ENCODE measurements around the gene RMND1. TPM values are rescaled to one million over a fixed set of nuclear protein-coding genes. Genes with fewer than 3 reads are reported as not detected.
"Not testable (repeated sequence)": the region's sequence is repeated elsewhere in the genome, so short reads cannot be mapped to it uniquely, and the experiment has no call there.

The RMND1 gene
- polyA plus RNA-seq, 3 donors = 5.7 to 6.7 (median 6.6) TPM

DNA sequence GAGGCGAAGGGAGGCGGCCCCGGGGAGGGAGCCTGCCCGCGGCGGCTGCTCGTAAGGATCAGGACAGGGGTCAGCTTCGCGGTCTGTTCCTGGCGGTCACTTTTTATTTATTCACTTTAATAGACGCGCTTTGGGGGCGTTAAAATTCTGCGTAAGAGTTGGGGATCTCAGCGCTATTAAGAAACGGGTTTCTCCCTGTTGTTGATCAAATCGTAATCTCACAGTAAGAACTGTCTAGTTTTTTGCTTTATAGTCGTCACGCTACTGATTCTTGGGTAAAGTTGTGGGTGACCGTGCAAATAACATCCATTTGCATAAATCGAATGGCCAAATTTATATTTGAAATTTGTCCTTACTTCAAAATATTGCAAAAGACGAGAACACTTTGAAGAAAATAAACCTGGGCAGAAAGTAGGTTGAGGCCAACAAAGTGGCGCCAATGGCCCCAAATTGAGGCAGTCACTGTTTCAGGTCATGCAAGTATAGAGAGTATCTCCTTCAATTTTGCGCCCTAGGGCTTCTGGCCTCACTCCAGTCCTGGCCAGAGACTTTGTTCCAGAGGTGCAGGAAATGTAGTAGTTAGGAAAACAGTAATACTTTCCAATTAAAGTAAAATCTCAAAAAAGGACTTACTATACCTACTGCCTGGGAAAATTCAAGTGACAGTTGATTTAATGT is 963 bp upstream of the RMND1 start:
- Histone ChIP-seq H4K20me1 (ENCODE audit: insufficient read depth, low read length) (peaks cover 17% of the 10 kb centered on the region), H3K27me3 (ENCODE audit: control insufficient read depth in 2 of 2, insufficient read depth in 2 of 2, low read length in 2 of 2) (no peaks in the 10 kb centered on the region), H3K27ac (ENCODE audit: low read depth in 1 of 2, low read length in 2 of 2) (peak overlapping the region; percentile 86 to 87), H2AFZ (ENCODE audit: insufficient read depth, low read depth, low read length, poor library complexity, severe bottlenecking) (peak overlapping the region; percentile 95), H3K4me3 (replicated peaks in 1 of 3; ENCODE audit: low read depth in 2 of 3, low read length in 3 of 3) (peak overlapping the region; percentile 71 to 89 (median 71)), H3K4me2 (replicated peaks; ENCODE audit: extremely low read depth, low read length, poor library complexity, severe bottlenecking) (peak overlapping the region; percentile 80), H3K79me2 (ENCODE audit: insufficient read depth, low read length) (peaks cover 62% of the 10 kb centered on the region), H3K4me1 (ENCODE audit: control insufficient read depth in 1 of 2, insufficient read depth in 2 of 2, low read length in 2 of 2) (peaks cover 21 to 30% of the 10 kb centered on the region in 2 donors), H3K36me3 (replicated peaks in 1 of 2; ENCODE audit: control insufficient read depth in 1 of 2, insufficient read depth in 2 of 2, low read length in 2 of 2) (peaks cover 4 to 22% of the 10 kb centered on the region in 2 donors), H3K9ac (ENCODE audit: insufficient read depth, low read length, poor library complexity, severe bottlenecking) (peak overlapping the region; percentile 88), H3K9me3 (replicated peaks in 1 of 2; ENCODE audit: control insufficient read depth in 1 of 2, insufficient read depth in 1 of 2, low read length in 2 of 2) (no peaks in the 10 kb centered on the region)
- peak overlapping the region; percentile 89 to 98 (median 96) for H3K27ac Mint-ChIP-seq
- TF ChIP-seq, protein P1, sequence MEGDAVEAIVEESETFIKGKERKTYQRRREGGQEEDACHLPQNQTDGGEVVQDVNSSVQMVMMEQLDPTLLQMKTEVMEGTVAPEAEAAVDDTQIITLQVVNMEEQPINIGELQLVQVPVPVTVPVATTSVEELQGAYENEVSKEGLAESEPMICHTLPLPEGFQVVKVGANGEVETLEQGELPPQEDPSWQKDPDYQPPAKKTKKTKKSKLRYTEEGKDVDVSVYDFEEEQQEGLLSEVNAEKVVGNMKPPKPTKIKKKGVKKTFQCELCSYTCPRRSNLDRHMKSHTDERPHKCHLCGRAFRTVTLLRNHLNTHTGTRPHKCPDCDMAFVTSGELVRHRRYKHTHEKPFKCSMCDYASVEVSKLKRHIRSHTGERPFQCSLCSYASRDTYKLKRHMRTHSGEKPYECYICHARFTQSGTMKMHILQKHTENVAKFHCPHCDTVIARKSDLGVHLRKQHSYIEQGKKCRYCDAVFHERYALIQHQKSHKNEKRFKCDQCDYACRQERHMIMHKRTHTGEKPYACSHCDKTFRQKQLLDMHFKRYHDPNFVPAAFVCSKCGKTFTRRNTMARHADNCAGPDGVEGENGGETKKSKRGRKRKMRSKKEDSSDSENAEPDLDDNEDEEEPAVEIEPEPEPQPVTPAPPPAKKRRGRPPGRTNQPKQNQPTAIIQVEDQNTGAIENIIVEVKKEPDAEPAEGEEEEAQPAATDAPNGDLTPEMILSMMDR (IDR thresholded peaks at IDR 0.05) = no peak
- peaks cover 44% of the 10 kb centered on the region for H3K4me1 Mint-ChIP-seq
- H3K9me3 Mint-ChIP-seq = peaks cover 0 to 2% (median 0%) of the 10 kb centered on the region in 7 donors
- H3K27me3 Mint-ChIP-seq (ENCODE audit: low read depth in 3 of 3) = peaks cover 0 to 4% (median 0%) of the 10 kb centered on the region in 3 donors
- H3K36me3 Mint-ChIP-seq = peaks cover 19 to 22% of the 10 kb centered on the region in 2 donors
- no peak for DNase-seq
- intact Hi-C loops (cut with micrococcal nuclease) = loop anchor here (2.0 to 5.0 kb wide), 3 partner anchors 39 to 62 kb away; partner anchors contain the start of genes ZBTB2 (in 2 of the 2) and CCDC170 (in 1 of the 2)
- under 1% methylated on average over 14 of the region's 24 CpGs for WGBS (ENCODE audit: insufficient coverage)
- H3K4me3 Mint-ChIP-seq = peak overlapping the region; percentile 97 to 98

DNA sequence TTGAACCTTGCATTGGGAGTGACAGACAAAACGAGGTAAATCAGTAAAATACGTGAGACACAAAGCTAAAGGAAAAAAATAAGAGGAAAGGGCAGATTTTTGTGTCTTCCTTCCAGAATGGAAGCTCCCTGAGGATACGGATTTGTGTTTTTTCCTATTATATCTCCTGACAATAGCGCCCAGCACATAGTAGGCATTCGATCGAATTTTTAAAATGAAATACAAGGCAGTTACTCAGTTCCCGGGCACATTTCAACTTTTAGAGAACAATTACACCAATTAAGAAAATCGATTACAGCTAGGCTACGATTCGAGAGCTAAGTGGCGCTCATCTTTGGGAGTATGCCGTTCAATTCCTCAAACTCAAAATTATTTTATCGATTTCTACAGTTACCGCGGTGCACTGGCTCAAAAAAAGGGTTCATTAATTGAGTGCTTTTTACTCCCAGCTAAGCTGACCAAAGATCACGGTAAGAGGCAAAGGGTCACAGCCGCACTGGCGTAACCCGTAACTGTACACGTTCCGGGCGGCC is 443 bp downstream of the RMND1 start:
- WGBS (ENCODE audit: insufficient coverage) = under 1% methylated on average over 19 of the region's 22 CpGs
- Mint-ChIP-seq H3K4me1 (peaks cover 39% of the 10 kb centered on the region), H3K27me3 (ENCODE audit: low read depth in 3 of 3) (peaks cover 0 to 4% (median 0%) of the 10 kb centered on the region in 3 donors), H3K9me3 (peaks cover 0 to 2% (median 0%) of the 10 kb centered on the region in 7 donors), H3K36me3 (peaks cover 9 to 12% of the 10 kb centered on the region in 2 donors), H3K4me3 (peak overlapping the region; percentile 97 to 98), H3K27ac (peak overlapping the region; percentile 89 to 98 (median 96))
- peak overlapping the region; percentile 68 to 89 (median 71) for H3K4me3 ChIP-seq (replicated peaks in 1 of 3; ENCODE audit: low read depth in 2 of 3, low read length in 3 of 3)
- peaks cover 66% of the 10 kb centered on the region for H3K79me2 ChIP-seq (ENCODE audit: insufficient read depth, low read length)
- H3K4me2 ChIP-seq (replicated peaks; ENCODE audit: extremely low read depth, low read length, poor library complexity, severe bottlenecking) = peak overlapping the region; percentile 80
- TF ChIP-seq, protein P1 (IDR thresholded peaks at IDR 0.05) = no peak
- H3K36me3 ChIP-seq (replicated peaks in 1 of 2; ENCODE audit: control insufficient read depth in 1 of 2, insufficient read depth in 2 of 2, low read length in 2 of 2) = peaks cover 0 to 8% of the 10 kb centered on the region in 2 donors
- peaks cover 21 to 30% of the 10 kb centered on the region in 2 donors for H3K4me1 ChIP-seq (ENCODE audit: control insufficient read depth in 1 of 2, insufficient read depth in 2 of 2, low read length in 2 of 2)
- no peak for DNase-seq
- intact Hi-C loops (cut with micrococcal nuclease) = loop anchor here (5.0 kb wide), 2 partner anchors 41 to 59 kb away; partner anchors contain the start of genes CCDC170 (in 1 of the 2) and ZBTB2 (in 1 of the 2)
- peak overlapping the region; percentile 84 for H2AFZ ChIP-seq (ENCODE audit: insufficient read depth, low read depth, low read length, poor library complexity, severe bottlenecking)
- H3K27me3 ChIP-seq (ENCODE audit: control insufficient read depth in 2 of 2, insufficient read depth in 2 of 2, low read length in 2 of 2) = no peaks in the 10 kb centered on the region
- peaks cover 4% of the 10 kb centered on the region for H4K20me1 ChIP-seq (ENCODE audit: insufficient read depth, low read length)
- no peaks in the 10 kb centered on the region for H3K9me3 ChIP-seq (replicated peaks in 1 of 2; ENCODE audit: control insufficient read depth in 1 of 2, insufficient read depth in 1 of 2, low read length in 2 of 2)
- peak overlapping the region; percentile 88 for H3K9ac ChIP-seq (ENCODE audit: insufficient read depth, low read length, poor library complexity, severe bottlenecking)
- peak overlapping the region; percentile 86 to 87 for H3K27ac ChIP-seq (ENCODE audit: low read depth in 1 of 2, low read length in 2 of 2)

DNA sequence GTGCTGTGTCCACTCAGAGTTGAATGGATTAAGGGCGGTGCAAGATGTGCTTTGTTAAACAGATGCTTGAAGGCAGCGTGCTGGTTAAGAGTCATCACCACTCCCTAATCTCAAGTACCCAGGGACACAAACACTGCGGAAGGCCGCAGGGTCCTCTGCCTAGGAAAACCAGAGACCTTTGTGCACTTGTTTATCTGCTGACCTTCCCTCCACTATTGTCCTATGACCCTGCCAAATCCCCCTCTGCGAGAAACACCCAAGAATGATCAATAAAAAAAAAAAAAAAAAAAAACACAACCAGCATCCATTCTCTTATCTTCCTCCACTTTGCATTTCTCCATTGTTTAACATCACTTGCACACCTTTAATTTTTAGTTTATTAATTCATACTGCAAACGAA is 998 bp downstream of the RMND1 start:
- not testable (repeated sequence) for H3K36me3 ChIP-seq (replicated peaks in 1 of 2; ENCODE audit: control insufficient read depth in 1 of 2, insufficient read depth in 2 of 2, low read length in 2 of 2); DNase-seq; H3K9me3 Mint-ChIP-seq; H3K27me3 ChIP-seq (ENCODE audit: control insufficient read depth in 2 of 2, insufficient read depth in 2 of 2, low read length in 2 of 2); H3K9ac ChIP-seq (ENCODE audit: insufficient read depth, low read length, poor library complexity, severe bottlenecking); H4K20me1 ChIP-seq (ENCODE audit: insufficient read depth, low read length); H3K27me3 Mint-ChIP-seq (ENCODE audit: low read depth in 3 of 3); H3K36me3 Mint-ChIP-seq; H3K9me3 ChIP-seq (replicated peaks in 1 of 2; ENCODE audit: control insufficient read depth in 1 of 2, insufficient read depth in 1 of 2, low read length in 2 of 2)
- peak overlapping the region; percentile 80 for H3K4me2 ChIP-seq (replicated peaks; ENCODE audit: extremely low read depth, low read length, poor library complexity, severe bottlenecking)
- H3K27ac ChIP-seq (ENCODE audit: low read depth in 1 of 2, low read length in 2 of 2) = peak overlapping the region in 1 of 2 donors; percentile 87
- Mint-ChIP-seq H3K27ac (peak overlapping the region in 5 of 7 donors; percentile 20 to 96 (median 89)), H3K4me1 (peaks cover 39% of the 10 kb centered on the region), H3K4me3 (peak overlapping the region; percentile 97 to 98)
- peaks cover 66% of the 10 kb centered on the region for H3K79me2 ChIP-seq (ENCODE audit: insufficient read depth, low read length)
- intact Hi-C loops (cut with micrococcal nuclease) = loop anchor here (5.0 kb wide), 2 partner anchors 41 to 59 kb away; partner anchors contain the start of genes CCDC170 (in 1 of the 2) and ZBTB2 (in 1 of the 2)
- peak overlapping the region; percentile 68 to 89 (median 71) for H3K4me3 ChIP-seq (replicated peaks in 1 of 3; ENCODE audit: low read depth in 2 of 3, low read length in 3 of 3)
- no CpG with 5 or more reads among the region's 6 CpGs for WGBS (ENCODE audit: insufficient coverage)
- H3K4me1 ChIP-seq (ENCODE audit: control insufficient read depth in 1 of 2, insufficient read depth in 2 of 2, low read length in 2 of 2) = peaks cover 21 to 30% of the 10 kb centered on the region in 2 donors
- H2AFZ ChIP-seq (ENCODE audit: insufficient read depth, low read depth, low read length, poor library complexity, severe bottlenecking) = peak overlapping the region; percentile 84
